Stomach smooth muscle (tissue), 2 donors: ENCODE measurements around the gene COL1A1.
A peak's percentile ranks its signal among the peaks of the same experiment; 100 is the strongest.

Source experiments
- H3K27ac ChIP-seq: one replicate; pipeline ENCODE4 v1.7.0; 2013; ENCODE audit warnings: mild to moderate bottlenecking, low read length, inconsistent platforms
- H3K27me3 ChIP-seq, 2 donors: one replicate each; pipeline ENCODE4 v1.7.0; 2013; ENCODE audit warnings: low read length in 2 of 2; ENCODE audit not compliant: insufficient read depth in 2 of 2, control insufficient read depth in 1 of 2
- H3K36me3 ChIP-seq, 2 donors: one replicate each; pipeline ENCODE4 v1.7.0; 2013; ENCODE audit warnings: low read length in 2 of 2; ENCODE audit not compliant: control insufficient read depth in 2 of 2, insufficient read depth in 2 of 2
- H3K4me1 ChIP-seq: one replicate; pipeline ENCODE4 v1.7.0; 2013; ENCODE audit warnings: low read length; ENCODE audit not compliant: control insufficient read depth, insufficient read depth
- H3K4me3 ChIP-seq, 2 donors: one replicate each; pipeline ENCODE4 v1.7.0; 2013; ENCODE audit warnings: low read length in 2 of 2
- H3K9ac ChIP-seq, 2 donors: one replicate each; pipeline ENCODE4 v1.7.0; 2013; ENCODE audit warnings: low read length in 2 of 2, mild to moderate bottlenecking in 1 of 2
- H3K9me3 ChIP-seq, 2 donors: one replicate each; pipeline ENCODE4 v1.7.0; 2013; ENCODE audit warnings: low read length in 2 of 2; ENCODE audit not compliant: control insufficient read depth in 2 of 2
- donor health status: healthy.
- donor health status: Pancreatic carcinoma.

Gene COL1A1

GRCh38 chr17:50169881-50170459 is 31.5 kb downstream of the COL1A1 start:
- Histone ChIP-seq H3K9ac (no peak overlapping the region), H3K27me3 (no peaks in the 10 kb centered on the region), H3K36me3 (peaks cover 0 to 6% of the 10 kb centered on the region in 2 donors), H3K4me3 (no peak overlapping the region), H3K27ac (no peak overlapping the region), H3K4me1 (peaks cover 48% of the 10 kb centered on the region), H3K9me3 (no peaks in the 10 kb centered on the region)

- Histone ChIP-seq H3K4me3 (no peak overlapping the region), H3K4me1 (peaks cover 53% of the 10 kb centered on the region), H3K27me3 (no peaks in the 10 kb centered on the region), H3K27ac (no peak overlapping the region), H3K9me3 (no peaks in the 10 kb centered on the region), H3K9ac (no peak overlapping the region), H3K36me3 (peaks cover 0 to 6% of the 10 kb centered on the region in 2 donors)
Measured at GRCh38 chr17:50169121-50169764, 32.2 kb downstream of the COL1A1 start.

- Histone ChIP-seq H3K36me3 (peaks cover 0 to 6% of the 10 kb centered on the region in 2 donors), H3K4me3 (no peak overlapping the region), H3K27me3 (no peaks in the 10 kb centered on the region), H3K4me1 (peaks cover 53% of the 10 kb centered on the region), H3K9me3 (no peaks in the 10 kb centered on the region), H3K9ac (no peak overlapping the region), H3K27ac (no peak overlapping the region)
Measured at GRCh38 chr17:50168319-50168718, 33.1 kb downstream of the COL1A1 start.

GRCh38 chr17:50167371-50167770 is 34.1 kb downstream of the COL1A1 start:
- peak overlapping the region in 1 of 2 donors; percentile 36 for H3K9ac ChIP-seq
- H3K36me3 ChIP-seq = peaks cover 0 to 6% of the 10 kb centered on the region in 2 donors
- H3K27me3 ChIP-seq = no peaks in the 10 kb centered on the region
- no peaks in the 10 kb centered on the region for H3K9me3 ChIP-seq
- peaks cover 48% of the 10 kb centered on the region for H3K4me1 ChIP-seq
- H3K4me3 ChIP-seq = peak overlapping the region in 1 of 2 donors; percentile 62
- H3K27ac ChIP-seq = no peak overlapping the region

GRCh38 chr17:50166518-50167181 is 34.8 kb downstream of the COL1A1 start:
- Histone ChIP-seq H3K27ac (peak overlapping the region; percentile 90), H3K4me3 (peak overlapping the region in 1 of 2 donors; percentile 76), H3K9ac (peak overlapping the region; percentile 53 to 84), H3K27me3 (no peaks in the 10 kb centered on the region), H3K9me3 (no peaks in the 10 kb centered on the region), H3K36me3 (peaks cover 0 to 5% of the 10 kb centered on the region in 2 donors), H3K4me1 (peaks cover 53% of the 10 kb centered on the region)

GRCh38 chr17:50165867-50166517 is 35.4 kb downstream of the COL1A1 start, which contains the start of gene SGCA:
Gene SGCA, plus strand, starts transcription at chr17:50166005. Its CDS starts 36 bp downstream, at chr17:50166041.
- H3K27ac ChIP-seq = peak within 1 kb of the TSS; percentile 90
- no peaks in the 10 kb centered on the region for H3K27me3 ChIP-seq
- peaks cover 58% of the 10 kb centered on the region for H3K4me1 ChIP-seq
- peaks cover 0 to 4% of the 10 kb centered on the region in 2 donors for H3K36me3 ChIP-seq
- H3K9me3 ChIP-seq = no peaks in the 10 kb centered on the region
- H3K9ac ChIP-seq = peak within 1 kb of the TSS; percentile 53 to 84
- H3K4me3 ChIP-seq = peak within 1 kb of the TSS; percentile 6 to 76

- peaks cover 63% of the 10 kb centered on the region for H3K4me1 ChIP-seq
Measured at GRCh38 chr17:50165466-50165865, 36.0 kb downstream of the COL1A1 start.

GRCh38 chr17:50165066-50165465 is 36.4 kb downstream of the COL1A1 start:
- Histone ChIP-seq H3K36me3 (peaks cover 0 to 4% of the 10 kb centered on the region in 2 donors), H3K4me3 (peak overlapping the region in 1 of 2 donors; percentile 76), H3K4me1 (peaks cover 63% of the 10 kb centered on the region), H3K9ac (peak overlapping the region in 1 of 2 donors; percentile 84), H3K9me3 (no peaks in the 10 kb centered on the region), H3K27ac (peak overlapping the region; percentile 90), H3K27me3 (no peaks in the 10 kb centered on the region)

More at GRCh38 chr17:50165466-50165865, 36.0 kb downstream of the COL1A1 start:
- H3K36me3 ChIP-seq = peaks cover 0 to 4% of the 10 kb centered on the region in 2 donors
- peak overlapping the region; percentile 53 to 84 for H3K9ac ChIP-seq
- peak overlapping the region in 1 of 2 donors; percentile 76 for H3K4me3 ChIP-seq
- H3K27ac ChIP-seq = peak overlapping the region; percentile 90
- H3K27me3 ChIP-seq = no peaks in the 10 kb centered on the region
- H3K9me3 ChIP-seq = no peaks in the 10 kb centered on the region

GRCh38 chr17:50164697-50164988 is 36.8 kb downstream of the COL1A1 start:
- H3K4me1 ChIP-seq = peaks cover 63% of the 10 kb centered on the region
- no peaks in the 10 kb centered on the region for H3K27me3 ChIP-seq
- H3K9me3 ChIP-seq = no peaks in the 10 kb centered on the region
- H3K9ac ChIP-seq = no peak overlapping the region
- H3K36me3 ChIP-seq = peaks cover 0 to under 1% of the 10 kb centered on the region in 2 donors
- H3K4me3 ChIP-seq = no peak overlapping the region
- no peak overlapping the region for H3K27ac ChIP-seq

GRCh38 chr17:50163843-50164696 is 37.4 kb downstream of the COL1A1 start:
- Histone ChIP-seq H3K9ac (no peak overlapping the region), H3K27me3 (no peaks in the 10 kb centered on the region), H3K36me3 (no peaks in the 10 kb centered on the region), H3K27ac (no peak overlapping the region), H3K4me1 (peaks cover 60% of the 10 kb centered on the region), H3K9me3 (no peaks in the 10 kb centered on the region), H3K4me3 (no peak overlapping the region)
